Heart left ventricle (tissue), 16 donors: ENCODE measurements around the gene SPAG9. TPM values are rescaled to one million over a fixed set of nuclear protein-coding genes. Genes with fewer than 3 reads are reported as not detected.
"Not testable (repeated sequence)": the region's sequence is repeated elsewhere in the genome, so short reads cannot be mapped to it uniquely, and the experiment has no call there.

Experiments
- ATAC-seq, 4 donors: fragments of 200-7000 bp; cut with Tn5 transposase; one replicate each; pipeline ENCODE4 v1.9.1; 2020 to 2022; ENCODE audit warnings: moderate library complexity in 4 of 4, mild to moderate bottlenecking in 3 of 4, moderate number of reproducible peaks in 1 of 4
- DNase-seq, 5 donors: peaks; one replicate each; pipeline ENCODE4 v3.0.0-alpha.2; 2020
- H3K27ac ChIP-seq, 12 donors: fragments of 200-600 bp; sonication (generic) in 4 of 12; one replicate each; pipeline versions ENCODE4 v1.5.0 to v1.8.0; 2016 to 2022; ENCODE audit warnings: mild to moderate bottlenecking in 2 of 12
- H3K27me3 ChIP-seq, 9 donors: fragments of 200-600 bp; sonication (generic) in 2 of 9; one replicate each; pipeline versions ENCODE4 v1.5.1 to v1.8.0; 2016 to 2022; ENCODE audit warnings: mild to moderate bottlenecking in 3 of 9
- H3K36me3 ChIP-seq, 9 donors: fragments of 200-600 bp; sonication (generic) in 2 of 9; one replicate each; pipeline versions ENCODE4 v1.5.0 to v1.8.0; 2018 to 2022; ENCODE audit warnings: mild to moderate bottlenecking in 2 of 9
- H3K4me1 ChIP-seq, 12 donors: fragments of 200-600 bp; sonication (generic) in 4 of 12; one replicate each; pipeline versions ENCODE4 v1.5.0 to v1.8.0; 2016 to 2022; ENCODE audit warnings: mild to moderate bottlenecking in 3 of 12
- H3K4me3 ChIP-seq, 12 donors: fragments of 200-600 bp; sonication (generic) in 4 of 12; one replicate each; pipeline versions ENCODE4 v1.5.0 to v1.8.0; 2017 to 2022; ENCODE audit warnings: mild to moderate bottlenecking in 9 of 12, moderate library complexity in 4 of 12
- H3K9me3 ChIP-seq, 12 donors: fragments of 200-600 bp; sonication (generic) in 4 of 12; one replicate each; pipeline versions ENCODE4 v1.5.0 to v1.8.0; 2016 to 2022; ENCODE audit warnings: mild to moderate bottlenecking in 1 of 12
- CTCF ChIP-seq, 12 donors: fragments of 200-600 bp; sonication (generic) in 4 of 12; IDR thresholded peaks; one replicate each; pipeline versions ENCODE4 v1.5.0 to v1.8.0; 2018 to 2022; ENCODE audit warnings: antibody characterized with exemption in 12 of 12, mild to moderate bottlenecking in 5 of 12
- POLR2A ChIP-seq, 2 donors: fragments of 450-650 bp; IDR thresholded peaks; one replicate each; pipeline ENCODE4 v1.6.1; 2017; ENCODE audit warnings: antibody characterized with exemption in 2 of 2, mild to moderate bottlenecking in 2 of 2, moderate library complexity in 2 of 2
- WGBS, 4 donors: extraction: QIAGEN DNeasy Blood & Tissue Kit in 2 of 4; methylation state at CpG; one replicate each; pipeline versions ENCODE4 v1.1.5 to v1.1.7; 2013 to 2018; 5-methylcytosine and 5-hydroxymethylcytosine counted together
- intact Hi-C, 10 donors: fragments of 100-400 bp; cut with DNase I; formaldehyde crosslinking; loops; one replicate each; pipeline versions ENCODE4 v1.11.1 to v1.14.2; 2022
- polyA plus RNA-seq, 2 donors: library from polyadenylated mRNA; stranded (reverse); fragments of 200-250 nt; gene quantifications; one replicate each; pipeline ENCODE4 v1.2.3, GENCODE V29; 2013
- total RNA-seq, 9 donors: library from RNA; depleted of rRNA in 2 of 9; stranded (reverse); fragments of >200 nt in 2 of 9; fragmentation: NEBNext Ultra II Directional in 3 of 9; extraction: Animal tissue kit (Norgen Biotek cat#: 25700) in 3 of 9; gene quantifications; one replicate each; pipeline versions ENCODE4 v1.1.0 to v1.2.4, GENCODE V29; 2016 to 2023
- donor health status: ischemic (EF 13 %, LVEDD 7.1; RV severe dilation, severe dysfunction).
- donor health status: healthy with polysubstance abuse.
- donor health status: DM: no; HTN: yes; CAD: no.
- donor health status: DM: no; HTN: no; CAD: no.
- donor health status: ischemic (EF 25% LVEDD 6.9; RV normal size, moderate dysfunction).
- donor health status: ischemic (EF 25% LVEDD 5.7; RV mildly dilated, moderate dysfunction).
- donor health status: healthy.
- donor health status: DM: yes; HTN: yes; CAD: no.
- donor health status: ischemic (EF 35%, LVEDD 5.7; RV mildly dilated, moderate dysfunction).
- donor health status: nonischemic (EF 11% LVEDD 7.7; RV severe dilation, severe dysfunction).
- donor health status: DM: yes; HTN: yes; CAD: no.
- donor health status: PGD.
- donor health status: ischemic (EF 29% LVEDD 5.4; RV normal size, mild dysfunction).
- donor health status: nonischemic (EF 23%, LVEDD 6.1; RV moderate dilation, normal function).

The SPAG9 gene
- total and polyA plus RNA-seq, 11 donors, result 15.9 to 65.4 (median 52.9) TPM

DNA sequence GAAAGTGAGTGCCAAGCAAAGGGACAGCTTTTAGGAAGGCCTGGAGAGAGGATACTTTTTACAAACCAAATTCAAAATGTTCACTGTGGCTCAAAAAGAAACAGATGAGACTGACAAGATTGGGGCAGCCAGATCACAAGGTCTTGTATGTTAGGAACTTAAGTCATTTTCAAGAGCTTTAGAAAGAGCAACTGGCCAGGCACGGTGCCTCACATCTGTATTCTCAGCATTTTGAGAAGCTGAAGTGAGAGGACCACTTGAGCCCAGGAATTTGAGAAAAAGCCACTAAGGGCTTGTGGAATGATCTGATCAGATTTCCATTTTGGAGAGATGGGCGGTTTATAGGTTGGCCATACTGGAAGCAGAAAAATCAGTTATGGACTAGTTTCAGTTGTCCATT lies 17.2 kb downstream of the SPAG9 start:
- H3K27me3 ChIP-seq, result no peaks in the 10 kb centered on the region
- WGBS, 4 donors, result 72 to 86% (median 79%) methylated on average over 2 of the region's 2 CpGs
- ATAC-seq, result no peak
- DNase-seq, result no peak
- TF ChIP-seq POLR2A (IDR thresholded peaks at IDR 0.05) (no peak), CTCF (IDR thresholded peaks at IDR 0.05) (no peak)
- no peaks in the 10 kb centered on the region for H3K9me3 ChIP-seq
- no peak overlapping the region for H3K27ac ChIP-seq
- peaks cover 0 to 32% (median 8%) of the 10 kb centered on the region in 12 donors for H3K4me1 ChIP-seq
- peaks cover 0 to 5% (median 0%) of the 10 kb centered on the region in 9 donors for H3K36me3 ChIP-seq
- H3K4me3 ChIP-seq, result no peak overlapping the region
- intact Hi-C loops, result no loop called here

GRCh38 chr17:51103050-51103449 lies 17.6 kb downstream of the SPAG9 start:
- DNase-seq, result no peak
- peaks cover 0 to 5% (median 0%) of the 10 kb centered on the region in 9 donors for H3K36me3 ChIP-seq
- peaks cover 0 to 32% (median 8%) of the 10 kb centered on the region in 12 donors for H3K4me1 ChIP-seq
- no peak overlapping the region for H3K27ac ChIP-seq
- no peak overlapping the region for H3K4me3 ChIP-seq
- intact Hi-C loops, result no loop called here
- H3K9me3 ChIP-seq, result no peaks in the 10 kb centered on the region
- no peaks in the 10 kb centered on the region for H3K27me3 ChIP-seq
- WGBS, 4 donors, result 61 to 78% (median 70%) methylated on average over 3 of the region's 3 CpGs
- no peak for ATAC-seq
- no peak for TF ChIP-seq CTCF (IDR thresholded peaks at IDR 0.05)
- no peak for TF ChIP-seq POLR2A (IDR thresholded peaks at IDR 0.05)

GRCh38 chr17:51097708-51098446 lies 22.8 kb downstream of the SPAG9 start:
- DNase-seq, result no peak
- H3K27ac ChIP-seq, result no peak overlapping the region
- intact Hi-C loops, result no loop called here
- H3K27me3 ChIP-seq, result no peaks in the 10 kb centered on the region
- ATAC-seq, result no peak
- no peak for TF ChIP-seq POLR2A (IDR thresholded peaks at IDR 0.05)
- TF ChIP-seq CTCF (IDR thresholded peaks at IDR 0.05), result no peak
- H3K36me3 ChIP-seq, result peaks cover 0 to 5% (median 0%) of the 10 kb centered on the region in 9 donors
- H3K4me3 ChIP-seq, result no peak overlapping the region
- H3K9me3 ChIP-seq, result no peaks in the 10 kb centered on the region
- 83 to 92% (median 89%) methylated on average over 4 of the region's 4 CpGs for WGBS, 4 donors
- peaks cover 0 to 33% (median 16%) of the 10 kb centered on the region in 12 donors for H3K4me1 ChIP-seq

DNA sequence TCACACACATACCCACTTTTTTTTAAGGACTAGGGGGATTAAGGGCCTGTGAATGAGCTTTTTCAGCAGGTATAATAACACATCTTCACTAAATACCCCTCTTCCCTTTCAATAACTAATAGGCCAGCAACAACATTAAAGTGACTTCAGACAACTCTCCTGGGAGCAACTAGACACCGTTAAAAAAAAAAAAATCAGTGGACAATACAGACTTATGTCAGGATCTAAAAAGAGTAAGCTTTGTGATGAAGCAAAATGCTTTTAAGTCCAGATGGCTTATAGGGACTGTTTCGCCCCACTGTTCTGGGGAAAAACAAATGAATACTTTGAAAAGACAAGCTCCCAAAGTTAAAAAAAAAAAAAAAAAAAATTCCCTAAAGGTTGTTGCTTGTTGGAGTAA lies 29.0 kb downstream of the SPAG9 start:
- Histone ChIP-seq H3K9me3 (no peaks in the 10 kb centered on the region), H3K27me3 (no peaks in the 10 kb centered on the region), H3K36me3 (no peaks in the 10 kb centered on the region), H3K27ac (no peak overlapping the region), H3K4me1 (peaks cover 0 to 52% (median 24%) of the 10 kb centered on the region in 12 donors), H3K4me3 (no peak overlapping the region)
- DNase-seq (no peak), ATAC-seq (no peak)
- WGBS, 4 donors, result 33 to 47% (median 34%) methylated on average over 2 of the region's 2 CpGs
- intact Hi-C loops, result no loop called here
- TF ChIP-seq CTCF (IDR thresholded peaks at IDR 0.05), result no peak
- TF ChIP-seq POLR2A (IDR thresholded peaks at IDR 0.05), result no peak

DNA sequence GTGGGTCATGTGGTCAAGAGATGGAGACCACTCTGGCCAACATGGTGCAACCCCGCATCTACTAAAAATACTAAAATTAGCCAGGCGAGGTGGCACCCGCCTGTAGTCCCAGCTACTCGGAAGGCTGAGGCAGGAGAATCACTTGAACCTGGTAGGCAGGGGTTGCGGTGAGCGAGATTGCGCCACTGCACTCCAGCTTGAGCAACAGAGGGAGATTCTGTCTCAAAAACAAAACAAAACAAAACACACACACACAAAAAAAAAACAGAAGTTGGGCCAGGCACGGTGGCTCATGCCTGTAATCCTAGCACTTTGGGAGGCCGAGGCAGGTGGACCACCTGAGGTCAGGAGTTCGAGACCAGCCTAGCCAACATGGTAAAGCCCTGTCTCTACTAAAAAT lies 31.8 kb downstream of the SPAG9 start:
- intact Hi-C loops, H3K27me3 ChIP-seq, H3K27ac ChIP-seq, H3K9me3 ChIP-seq, H3K4me3 ChIP-seq, H3K36me3 ChIP-seq, ATAC-seq: not testable (repeated sequence)
- H3K4me1 ChIP-seq, result peaks cover 0 to 58% (median 21%) of the 10 kb centered on the region in 12 donors
- peak in 3 of 5 donors; percentile 24 to 34 (median 29) for DNase-seq
- 94 to 95% (median 95%) methylated on average over 10 of the region's 10 CpGs for WGBS, 4 donors
